Osteoblast (primary cell): Measurements from ENCODE around the gene SRP68. TPM values are rescaled to one million over a fixed set of nuclear protein-coding genes. Genes with fewer than 3 reads are reported as not detected.

Source experiments
- DNase-seq: peaks from one replicate; pipeline ENCODE4 v3.0.0; 2011; ENCODE audit warnings: low spot score, mixed read lengths; ENCODE audit not compliant: insufficient read length; ENCODE audit errors: missing footprints
- H2AFZ ChIP-seq: 2 replicates; pipeline ENCODE4 v1.6.0; 2011; ENCODE audit warnings: mild to moderate bottlenecking, low read length
- H3K27ac ChIP-seq: 2 replicates; pipeline ENCODE4 v1.5.1; 2011; ENCODE audit warnings: mild to moderate bottlenecking, low read depth, low read length, moderate library complexity
- H3K27me3 ChIP-seq: 2 replicates; pipeline ENCODE4 v1.6.0; 2012; ENCODE audit warnings: mild to moderate bottlenecking, control low read depth, inconsistent platforms, low read length, moderate library complexity; ENCODE audit not compliant: insufficient read depth
- H3K36me3 ChIP-seq: 2 replicates; pipeline ENCODE4 v1.5.1; 2011; ENCODE audit warnings: mild to moderate bottlenecking, low read length, control low read depth, moderate library complexity; ENCODE audit not compliant: insufficient read depth
- H3K4me1 ChIP-seq: 2 replicates; pipeline ENCODE4 v1.5.1; 2011; ENCODE audit warnings: mild to moderate bottlenecking, low read length, control low read depth, moderate library complexity; ENCODE audit not compliant: insufficient read depth
- H3K4me2 ChIP-seq: 2 replicates; pipeline ENCODE4 v1.6.0; 2011; ENCODE audit warnings: mild to moderate bottlenecking, low read length; ENCODE audit not compliant: insufficient read depth
- H3K4me3 ChIP-seq: fragments of 200-600 bp; sonication (generic); 3 replicates; pipeline ENCODE4 v1.5.1; 2012; ENCODE audit warnings: mild to moderate bottlenecking, low read length, inconsistent platforms; ENCODE audit not compliant: insufficient read depth
- H3K79me2 ChIP-seq: 2 replicates; pipeline ENCODE4 v1.6.0; 2012; ENCODE audit warnings: mild to moderate bottlenecking, low read length, control low read depth, inconsistent platforms; ENCODE audit not compliant: insufficient read depth
- H3K9me3 ChIP-seq: 2 replicates; pipeline ENCODE4 v1.5.1; 2011; ENCODE audit warnings: low read depth, low read length, control low read depth
- H4K20me1 ChIP-seq: 2 replicates; pipeline ENCODE4 v1.6.0; 2012; ENCODE audit warnings: mild to moderate bottlenecking, low read length, control low read depth; ENCODE audit not compliant: insufficient read depth
- total RNA-seq: library from RNA; depleted of rRNA; stranded (reverse); fragments of >200 nt; gene quantifications from 2 replicates; pipeline ENCODE4 v1.2.3, GENCODE V29; 2012
- TF ChIP-seq, protein P1 (sequence below): IDR thresholded peaks from 2 replicates; pipeline ENCODE4 v1.5.1; 2011; ENCODE audit warnings: mild to moderate bottlenecking, low read depth, low read length, moderate library complexity; ENCODE audit errors: extremely low read depth

Gene SRP68
- total RNA-seq, 1 donor = 25.3 TPM

DNA sequence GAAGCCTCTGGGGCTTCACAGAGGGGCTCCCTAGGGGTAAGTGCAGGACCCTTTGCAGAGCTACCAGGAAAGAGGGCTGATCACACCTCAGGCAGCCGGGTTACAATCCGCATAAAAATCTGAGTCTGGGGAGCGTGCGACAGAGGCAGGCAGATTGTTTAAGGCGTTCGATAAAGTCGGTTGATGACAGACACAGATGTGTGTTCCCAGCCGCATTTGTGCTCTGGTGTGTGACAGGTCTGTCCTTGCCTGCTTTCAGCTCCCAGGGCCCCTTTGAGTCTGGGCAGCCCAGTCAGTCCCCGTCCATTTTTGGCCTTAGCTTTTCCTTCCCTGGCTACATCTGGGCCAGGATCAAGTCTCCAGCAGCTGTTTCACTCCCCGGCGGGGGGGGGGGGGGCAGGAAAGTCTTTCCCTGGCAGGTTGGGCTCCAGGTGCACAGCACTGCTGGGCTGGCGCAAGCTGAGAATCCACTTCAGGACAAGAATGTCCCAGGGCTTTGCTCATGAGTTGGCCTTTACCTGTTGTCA lies 5.3 kb upstream of the SRP68 start:
- H3K9me3 ChIP-seq = no peaks in the 10 kb centered on the region
- no peaks in the 10 kb centered on the region for H3K4me1 ChIP-seq
- TF ChIP-seq, protein P1, sequence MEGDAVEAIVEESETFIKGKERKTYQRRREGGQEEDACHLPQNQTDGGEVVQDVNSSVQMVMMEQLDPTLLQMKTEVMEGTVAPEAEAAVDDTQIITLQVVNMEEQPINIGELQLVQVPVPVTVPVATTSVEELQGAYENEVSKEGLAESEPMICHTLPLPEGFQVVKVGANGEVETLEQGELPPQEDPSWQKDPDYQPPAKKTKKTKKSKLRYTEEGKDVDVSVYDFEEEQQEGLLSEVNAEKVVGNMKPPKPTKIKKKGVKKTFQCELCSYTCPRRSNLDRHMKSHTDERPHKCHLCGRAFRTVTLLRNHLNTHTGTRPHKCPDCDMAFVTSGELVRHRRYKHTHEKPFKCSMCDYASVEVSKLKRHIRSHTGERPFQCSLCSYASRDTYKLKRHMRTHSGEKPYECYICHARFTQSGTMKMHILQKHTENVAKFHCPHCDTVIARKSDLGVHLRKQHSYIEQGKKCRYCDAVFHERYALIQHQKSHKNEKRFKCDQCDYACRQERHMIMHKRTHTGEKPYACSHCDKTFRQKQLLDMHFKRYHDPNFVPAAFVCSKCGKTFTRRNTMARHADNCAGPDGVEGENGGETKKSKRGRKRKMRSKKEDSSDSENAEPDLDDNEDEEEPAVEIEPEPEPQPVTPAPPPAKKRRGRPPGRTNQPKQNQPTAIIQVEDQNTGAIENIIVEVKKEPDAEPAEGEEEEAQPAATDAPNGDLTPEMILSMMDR = no peak
- H3K4me2 ChIP-seq = no peak overlapping the region
- peaks cover 3% of the 10 kb centered on the region for H3K79me2 ChIP-seq
- H4K20me1 ChIP-seq = peaks cover 7% of the 10 kb centered on the region
- no peak overlapping the region for H3K4me3 ChIP-seq
- H3K27ac ChIP-seq = no peak overlapping the region
- H2AFZ ChIP-seq = no peak overlapping the region
- H3K36me3 ChIP-seq = no peaks in the 10 kb centered on the region
- peaks cover 66% of the 10 kb centered on the region for H3K27me3 ChIP-seq
- DNase-seq = peak; percentile 88

DNA sequence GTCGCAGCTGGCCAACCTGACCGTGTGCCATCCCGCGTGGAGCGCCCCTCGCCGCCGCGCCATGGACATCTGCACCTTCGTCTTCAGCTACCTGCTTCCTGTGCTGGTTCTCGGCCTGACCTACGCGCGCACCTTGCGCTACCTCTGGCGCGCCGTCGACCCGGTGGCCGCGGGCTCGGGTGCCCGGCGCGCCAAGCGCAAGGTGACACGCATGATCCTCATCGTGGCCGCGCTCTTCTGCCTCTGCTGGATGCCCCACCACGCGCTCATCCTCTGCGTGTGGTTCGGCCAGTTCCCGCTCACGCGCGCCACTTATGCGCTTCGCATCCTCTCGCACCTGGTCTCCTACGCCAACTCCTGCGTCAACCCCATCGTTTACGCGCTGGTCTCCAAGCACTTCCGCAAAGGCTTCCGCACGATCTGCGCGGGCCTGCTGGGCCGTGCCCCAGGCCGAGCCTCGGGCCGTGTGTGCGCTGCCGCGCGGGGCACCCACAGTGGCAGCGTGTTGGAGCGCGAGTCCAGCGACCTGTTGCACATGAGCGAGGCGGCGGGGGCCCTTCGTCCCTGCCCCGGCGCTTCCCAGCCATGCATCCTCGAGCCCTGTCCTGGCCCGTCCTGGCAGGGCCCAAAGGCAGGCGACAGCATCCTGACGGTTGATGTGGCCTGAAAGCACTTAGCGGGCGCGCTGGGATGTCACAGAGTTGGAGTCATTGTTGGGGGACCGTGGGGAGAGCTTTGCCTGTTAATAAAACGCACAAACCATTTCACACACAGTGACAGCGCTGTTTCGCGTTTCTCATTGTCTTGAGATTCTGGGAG lies 4.7 kb upstream of the SRP68 start:
- no peak overlapping the region for H3K4me3 ChIP-seq
- no peak overlapping the region for H2AFZ ChIP-seq
- peaks cover 66% of the 10 kb centered on the region for H3K27me3 ChIP-seq
- TF ChIP-seq, protein P1 = no peak
- H4K20me1 ChIP-seq = peaks cover 2% of the 10 kb centered on the region
- H3K79me2 ChIP-seq = peaks cover 10% of the 10 kb centered on the region
- DNase-seq = peak; percentile 76
- no peaks in the 10 kb centered on the region for H3K9me3 ChIP-seq
- H3K4me2 ChIP-seq = no peak overlapping the region
- H3K36me3 ChIP-seq = no peaks in the 10 kb centered on the region
- H3K27ac ChIP-seq = no peak overlapping the region
- no peaks in the 10 kb centered on the region for H3K4me1 ChIP-seq

GRCh38 chr17:76076146-76076764 lies 3.9 kb upstream of the SRP68 start:
- Histone ChIP-seq H3K27me3 (peaks cover 66% of the 10 kb centered on the region), H3K4me3 (no peak overlapping the region), H3K4me2 (no peak overlapping the region), H3K36me3 (no peaks in the 10 kb centered on the region), H2AFZ (no peak overlapping the region), H3K79me2 (peaks cover 17% of the 10 kb centered on the region), H4K20me1 (peaks cover 7% of the 10 kb centered on the region), H3K27ac (no peak overlapping the region), H3K4me1 (peaks cover 1% of the 10 kb centered on the region), H3K9me3 (no peaks in the 10 kb centered on the region)
- TF ChIP-seq, protein P1 = no peak
- peak; percentile 70 for DNase-seq
